GM18907 (cell line): ENCODE results near the gene KRT71.
"Not testable (repeated sequence)": the region's sequence is repeated elsewhere in the genome, so short reads cannot be mapped to it uniquely, and the experiment has no call there.

ENCODE experiments used
- ATAC-seq: cut with Tn5 transposase; IDR thresholded peaks from one replicate; pipeline ENCODE4 v1.9.1; 2021; ENCODE audit warnings: mild to moderate bottlenecking, moderate library complexity; ENCODE audit not compliant: unreplicated experiment

Gene KRT71

GRCh38 chr12:52552681-52553195 lies at the start of gene KRT71:
KRT71 (minus strand) TSS chr12:52553145; CDS start chr12:52553077, 68 bp downstream.
- no peak for ATAC-seq

GRCh38 chr12:52602552-52602951 lies 49.6 kb upstream of the KRT71 start:
- no peak for ATAC-seq

- ATAC-seq: no peak
Observed at GRCh38 chr12:52601671-52602070, 48.7 kb upstream of the KRT71 start.

- no peak for ATAC-seq
Observed at GRCh38 chr12:52600941-52601481, 48.1 kb upstream of the KRT71 start, which contains the start of gene KRT72. KRT72 (minus strand) TSS chr12:52601463; CDS start chr12:52601452, 11 bp downstream.

- ATAC-seq: no peak
Observed at GRCh38 chr12:52600475-52600874, 47.5 kb upstream of the KRT71 start.

- no peak for ATAC-seq
Observed at GRCh38 chr12:52600071-52600470, 47.1 kb upstream of the KRT71 start.

GRCh38 chr12:52598966-52599365 lies 46.0 kb upstream of the KRT71 start:
- no peak for ATAC-seq

GRCh38 chr12:52594237-52594636 lies 41.3 kb upstream of the KRT71 start:
- not testable (repeated sequence) for ATAC-seq

GRCh38 chr12:52591521-52591920 lies 38.6 kb upstream of the KRT71 start:
- ATAC-seq: no peak

GRCh38 chr12:52590021-52590420 lies 37.1 kb upstream of the KRT71 start:
- no peak for ATAC-seq

- ATAC-seq: no peak
Observed at GRCh38 chr12:52587563-52587962, 34.6 kb upstream of the KRT71 start.

GRCh38 chr12:52585946-52586345 lies 33.0 kb upstream of the KRT71 start:
- ATAC-seq: no peak

GRCh38 chr12:52585066-52585465 lies 32.1 kb upstream of the KRT71 start:
- no peak for ATAC-seq

- ATAC-seq: no peak
Observed at GRCh38 chr12:52584156-52584682, 31.3 kb upstream of the KRT71 start.

GRCh38 chr12:52582971-52583456 lies 30.1 kb upstream of the KRT71 start:
- ATAC-seq: no peak

GRCh38 chr12:52582486-52582885 lies 29.5 kb upstream of the KRT71 start:
- ATAC-seq: no peak

- ATAC-seq: no peak
Observed at GRCh38 chr12:52581481-52581880, 28.5 kb upstream of the KRT71 start.

GRCh38 chr12:52581066-52581465 lies 28.1 kb upstream of the KRT71 start:
- no peak for ATAC-seq

GRCh38 chr12:52580496-52580895 lies 27.6 kb upstream of the KRT71 start:
- no peak for ATAC-seq

- no peak for ATAC-seq
Observed at GRCh38 chr12:52579468-52580465, 26.8 kb upstream of the KRT71 start.

- ATAC-seq: no peak
Observed at GRCh38 chr12:52578469-52578868, 25.5 kb upstream of the KRT71 start.
